IPS DF 19.7 (cell line): ENCODE data around the gene HOXC11.

ENCODE experiments used
- DNase-seq: peaks from one replicate; pipeline ENCODE4 v3.0.0-alpha.2; 2013; ENCODE audit warnings: low read depth, low spot score

The HOXC11 gene

DNA sequence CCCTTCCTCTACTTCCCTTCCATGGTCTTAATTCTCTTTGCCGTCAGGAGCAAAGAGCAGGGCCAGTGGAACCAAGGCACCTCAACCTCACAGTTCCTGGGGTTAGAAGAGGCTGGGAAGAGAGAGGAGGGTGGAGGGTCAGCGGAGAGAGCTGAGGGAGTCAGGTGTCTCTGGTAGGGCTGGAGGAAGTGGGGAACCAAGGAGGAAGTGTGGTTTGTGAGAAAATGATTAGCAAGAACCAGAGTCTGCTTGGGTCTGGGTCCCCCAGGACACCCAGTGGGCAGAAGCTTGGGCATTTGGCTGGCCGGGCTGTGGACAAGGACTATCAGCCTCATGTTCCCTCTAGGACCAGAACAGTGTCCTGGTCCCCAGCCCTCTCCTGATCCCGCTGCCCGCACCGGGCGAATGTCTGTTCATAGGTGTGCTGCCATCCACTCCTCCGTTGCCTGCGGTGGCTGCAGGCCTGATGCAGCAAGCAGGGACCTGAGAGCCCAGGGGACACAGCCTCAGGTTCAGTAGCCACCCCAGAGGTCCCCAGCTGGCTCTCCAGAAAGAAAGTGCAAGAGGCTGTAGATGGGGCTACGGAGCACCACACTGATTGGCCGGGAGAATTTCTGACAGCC, 15.9 kb upstream of the HOXC11 start:
- DNase-seq: no peak

DNA sequence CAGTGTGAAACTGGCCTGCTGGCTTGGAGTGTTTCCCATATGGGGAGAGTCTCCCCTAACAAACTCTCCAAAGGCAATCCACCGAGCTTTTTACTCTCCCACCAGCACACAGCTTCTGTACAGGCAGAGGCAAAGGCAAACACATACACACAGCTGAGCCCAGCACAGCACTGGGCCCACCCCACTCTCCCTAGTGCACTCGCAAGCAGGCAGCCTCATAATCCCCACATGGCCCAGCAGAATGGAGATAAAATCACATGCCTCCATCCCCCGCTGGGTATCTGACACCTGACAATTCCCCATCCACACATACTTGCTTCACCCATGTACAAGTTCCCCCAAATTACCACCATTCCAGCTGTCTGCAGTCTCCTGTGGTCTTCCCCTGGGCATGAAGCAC, 14.8 kb upstream of the HOXC11 start:
- no peak for DNase-seq

DNA sequence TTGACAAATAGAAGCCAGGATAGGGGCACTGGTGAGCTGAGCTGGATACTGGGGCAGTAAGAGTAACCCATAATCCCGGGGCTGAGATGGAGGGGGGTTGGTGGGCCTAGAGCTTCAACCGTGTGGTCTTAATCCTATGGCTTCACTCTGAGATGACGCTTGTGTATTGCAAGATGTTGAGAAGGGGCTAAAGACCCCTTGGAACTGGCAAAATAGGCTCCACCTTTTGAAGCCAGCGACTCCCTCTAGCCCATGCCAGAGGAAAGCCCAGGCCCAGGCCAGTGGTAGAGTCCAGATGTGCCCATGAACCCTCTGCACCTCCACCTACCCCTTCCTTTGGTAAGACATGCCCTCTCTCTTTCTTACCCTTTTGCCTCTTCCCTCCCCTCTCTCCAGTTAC, 13.6 kb upstream of the HOXC11 start:
- no peak for DNase-seq

DNA sequence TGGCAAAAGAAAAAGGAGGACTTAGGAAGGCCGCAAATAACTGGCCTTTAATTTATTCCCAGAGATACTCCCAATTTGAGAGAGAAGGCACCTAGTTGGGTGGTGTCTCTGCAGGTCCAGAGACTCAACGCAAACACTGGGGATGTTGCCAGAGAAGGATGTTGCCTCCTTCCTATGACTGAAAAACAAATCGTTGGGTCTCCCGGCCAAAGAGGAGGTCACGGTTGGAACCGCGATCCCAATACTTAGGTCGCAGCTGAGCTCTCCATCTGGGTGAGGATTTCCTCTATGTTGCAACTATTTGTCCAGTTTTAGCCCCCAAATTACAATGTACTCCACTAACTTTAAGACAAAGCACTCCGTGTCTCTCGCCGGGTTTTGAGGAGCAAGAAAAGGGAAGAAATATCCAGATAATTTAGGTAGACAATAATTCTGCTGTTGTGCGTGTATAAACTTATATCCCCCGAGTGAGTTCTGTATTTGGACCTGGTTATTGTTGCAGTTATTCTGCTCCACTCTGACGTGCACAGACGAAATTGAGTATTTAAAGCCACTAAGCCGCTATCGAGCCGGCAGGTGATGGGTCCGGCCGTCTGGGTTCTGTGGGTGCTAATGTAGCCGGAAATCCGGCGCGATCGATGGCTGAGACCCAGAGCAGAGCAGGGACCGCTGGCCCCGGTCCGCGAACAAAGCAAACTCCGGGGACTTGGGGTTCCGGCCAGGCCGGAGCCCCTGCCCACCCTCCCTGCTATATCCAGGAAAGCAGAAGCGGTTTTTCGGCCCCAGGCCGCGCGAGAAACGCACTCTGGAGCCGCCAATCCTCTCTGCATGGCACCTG, 12.5 kb upstream of the HOXC11 start:
- DNase-seq: no peak

DNA sequence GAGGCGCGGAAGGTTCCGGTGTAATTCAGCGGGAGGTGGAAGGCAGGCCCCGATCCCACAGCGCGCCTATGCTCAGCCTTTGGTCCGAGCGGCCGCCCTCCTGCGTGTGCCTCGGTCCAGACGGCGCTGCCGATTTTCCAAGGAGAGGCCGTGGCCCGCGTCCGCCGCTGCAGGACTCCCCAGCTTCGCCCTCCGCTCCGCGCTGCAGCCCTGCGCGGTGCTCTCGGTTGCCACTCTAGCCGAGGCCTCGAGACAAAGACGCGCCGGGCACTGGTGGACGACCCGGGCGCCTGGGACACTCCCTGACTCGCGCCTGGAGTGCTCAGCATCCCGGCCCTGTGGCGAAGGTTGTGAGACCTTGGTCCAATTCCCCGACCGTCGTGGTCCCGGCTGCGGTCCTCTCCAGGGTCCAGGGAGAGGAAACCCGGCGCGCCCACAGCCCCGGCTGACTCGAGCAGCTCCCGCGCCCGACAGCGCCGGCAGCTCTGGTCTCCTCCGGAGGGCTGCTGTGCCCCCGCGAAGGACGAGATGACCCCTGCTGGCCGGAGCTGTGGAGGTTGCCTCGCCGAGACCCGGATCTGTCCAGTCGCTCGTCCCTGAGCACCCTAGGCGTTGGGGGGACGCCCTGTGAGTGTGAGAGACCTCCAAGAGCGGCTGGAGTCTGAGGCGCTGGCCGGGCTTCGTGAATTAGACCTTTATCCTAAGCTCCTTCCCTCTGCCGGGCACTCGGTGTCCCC, 11.7 kb upstream of the HOXC11 start:
- DNase-seq: no peak

DNA sequence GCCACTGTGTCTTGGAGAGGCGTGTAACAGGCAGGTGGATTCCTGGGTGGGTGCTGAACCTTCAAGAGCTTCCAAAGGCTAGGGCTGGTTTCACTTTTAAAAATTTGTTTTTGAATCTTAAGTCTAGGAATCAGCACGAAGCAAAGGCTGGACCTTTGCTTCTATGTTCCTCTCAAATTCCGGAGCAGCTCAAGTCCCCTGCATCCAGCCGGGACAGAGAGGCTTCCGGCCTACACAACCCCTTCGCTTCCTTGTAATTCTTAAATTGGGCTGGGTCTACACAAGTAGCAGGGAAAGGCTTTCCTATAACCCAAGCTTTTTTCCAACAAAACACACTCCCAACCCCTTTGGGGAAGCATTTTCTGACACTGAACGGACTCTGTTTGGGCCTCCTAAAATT, 9.9 kb upstream of the HOXC11 start:
- no peak for DNase-seq

DNA sequence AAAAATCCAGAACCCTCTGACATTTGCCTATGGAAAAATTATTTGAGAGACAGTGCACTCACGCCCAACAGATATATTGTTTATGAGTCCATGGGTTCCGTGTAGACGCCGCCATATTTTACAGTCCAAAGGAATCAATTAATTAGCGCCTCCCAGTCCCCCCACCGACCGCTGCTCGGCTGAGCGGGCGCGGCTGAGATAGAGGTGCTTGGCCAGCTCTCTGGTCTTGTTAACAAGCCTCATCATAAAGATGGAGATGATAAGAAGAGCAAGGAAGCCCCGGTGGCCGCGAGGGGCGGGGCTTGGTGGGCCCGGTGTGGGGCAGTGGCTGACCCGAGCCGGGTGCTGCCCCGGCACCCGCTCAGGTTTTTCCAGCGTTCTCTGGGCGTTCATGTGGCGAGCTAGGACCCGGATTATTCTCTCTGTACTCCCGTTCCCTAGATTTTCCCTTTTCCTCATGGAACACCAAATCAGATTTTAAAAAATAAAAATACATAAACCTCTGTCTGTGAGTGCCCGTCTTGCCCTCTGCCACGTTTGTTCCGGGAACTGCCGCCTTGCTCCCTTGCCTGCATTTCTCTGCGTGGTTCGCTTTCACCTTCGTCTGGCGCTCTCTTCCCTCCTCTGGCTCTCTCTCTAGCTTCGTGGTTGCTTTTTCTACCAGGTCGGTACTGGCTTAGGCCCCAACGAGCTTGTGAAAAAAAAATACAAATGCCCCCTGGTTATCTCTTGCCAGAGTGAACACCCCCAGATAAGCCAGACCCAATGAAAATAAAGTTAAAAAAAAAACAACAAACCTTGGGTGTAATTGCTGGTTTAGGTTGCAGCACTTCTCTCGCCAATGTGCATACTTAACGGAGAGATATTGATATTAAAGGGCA, 9.3 kb upstream of the HOXC11 start:
- DNase-seq: no peak

DNA sequence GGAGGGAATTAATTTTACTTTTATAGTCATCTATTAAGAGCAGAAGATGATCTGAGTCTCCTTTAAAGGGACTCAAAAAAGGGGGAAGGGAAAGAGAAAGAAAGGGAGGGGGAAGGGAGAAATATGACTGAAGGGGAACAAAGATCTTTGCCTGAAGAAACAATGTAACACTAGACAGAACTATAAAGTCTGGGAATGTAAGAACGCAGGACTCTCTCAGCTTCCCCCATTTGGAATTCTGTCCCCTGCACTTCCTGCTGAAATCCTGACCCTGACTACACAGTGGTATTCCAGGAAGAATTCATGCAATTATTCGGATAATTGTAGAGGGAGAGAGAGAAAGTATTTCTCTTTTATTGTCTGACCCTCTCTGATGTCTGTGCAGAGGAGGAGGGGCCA, 8.6 kb upstream of the HOXC11 start:
- no peak for DNase-seq

DNA sequence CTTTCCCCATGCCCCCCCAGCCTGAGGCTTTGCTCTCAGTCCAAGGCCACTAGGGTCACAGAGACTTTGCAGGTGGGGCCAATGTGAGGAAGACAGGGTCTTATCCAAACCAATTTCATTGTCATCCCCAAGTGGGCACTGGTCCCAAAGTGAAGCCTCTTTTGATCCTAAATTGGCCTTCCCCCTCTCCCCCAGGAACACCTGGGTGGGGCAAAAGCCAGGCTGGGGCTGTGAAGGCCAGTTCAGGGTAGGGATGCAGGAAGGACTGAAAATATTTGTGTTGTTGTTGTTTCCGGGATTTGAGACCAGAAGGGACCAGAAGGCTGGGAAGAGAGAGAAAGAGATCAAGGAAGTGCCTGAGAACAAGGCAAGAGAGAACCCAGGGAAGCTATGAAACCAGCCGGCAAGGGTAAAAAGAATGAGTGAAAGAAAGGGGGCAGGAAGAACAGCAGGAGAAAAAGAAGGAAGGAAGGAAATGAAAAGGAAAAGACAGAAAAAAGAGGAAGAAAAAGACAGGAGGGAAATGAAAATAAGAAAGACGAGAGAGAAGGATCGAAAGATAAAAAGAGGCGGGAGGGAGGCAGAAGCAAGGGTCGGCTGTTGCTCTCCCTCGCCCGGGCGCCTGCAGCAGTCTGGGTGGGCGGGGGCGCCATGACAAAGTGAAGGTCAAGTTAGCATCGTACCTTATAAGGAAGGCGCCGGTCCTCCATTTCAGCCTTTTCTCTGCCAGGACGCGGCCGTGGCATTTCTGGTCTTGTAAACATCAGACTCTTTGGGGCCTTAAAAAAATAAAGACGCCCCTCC, 7.4 kb upstream of the HOXC11 start:
- no peak for DNase-seq

DNA sequence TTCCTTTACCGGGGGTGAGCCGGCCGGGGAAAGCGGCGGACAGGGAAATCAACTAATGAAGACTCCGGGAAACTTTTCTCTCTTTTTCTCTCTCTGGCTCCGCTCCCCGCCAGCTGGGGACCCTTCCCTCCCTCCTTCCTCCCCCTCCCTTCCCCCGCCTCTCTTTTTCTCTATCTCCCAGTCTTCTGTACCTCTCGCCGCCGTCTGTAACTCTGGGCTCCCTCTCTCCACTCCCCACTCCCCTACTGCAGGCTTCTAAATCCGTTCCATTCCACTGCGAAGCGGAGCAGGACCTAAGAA, 6.9 kb upstream of the HOXC11 start:
- no peak for DNase-seq

DNA sequence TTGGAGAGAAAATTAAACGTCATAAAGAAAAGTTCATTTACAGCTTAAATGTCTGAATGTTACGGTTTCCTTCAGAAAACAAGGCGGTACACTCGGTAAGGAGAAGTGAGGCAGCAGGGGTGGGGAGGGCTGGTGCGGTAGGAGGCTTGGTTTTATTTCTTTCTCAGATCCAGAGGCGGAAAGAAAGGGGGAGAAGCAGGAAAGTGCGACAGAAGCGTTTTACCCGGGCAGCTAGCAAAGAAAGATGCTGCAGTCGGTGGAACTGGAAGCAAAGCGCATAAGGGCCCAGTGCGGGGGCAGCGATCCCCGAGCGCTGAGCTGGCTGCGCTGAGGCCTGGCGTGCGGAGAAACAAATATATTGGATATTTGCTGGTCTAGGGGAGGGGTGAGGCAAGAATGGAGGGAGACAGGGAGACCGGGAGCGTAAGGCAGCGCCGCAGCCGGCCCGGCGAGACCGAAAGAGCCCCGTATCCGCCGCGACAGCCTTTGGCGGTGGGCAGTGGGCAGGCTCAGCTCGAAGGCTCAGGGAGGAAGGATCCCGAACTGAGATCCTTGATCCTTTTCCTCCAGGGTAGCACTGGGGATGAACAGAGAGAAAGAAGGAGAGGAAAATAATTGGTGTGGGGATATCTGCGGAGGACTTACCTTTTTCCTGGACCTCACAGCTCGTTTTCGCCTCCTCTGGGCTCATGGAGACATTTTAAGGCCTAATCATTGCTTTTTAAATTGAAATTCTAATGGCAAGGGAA, 6.4 kb upstream of the HOXC11 start:
- DNase-seq: no peak

DNA sequence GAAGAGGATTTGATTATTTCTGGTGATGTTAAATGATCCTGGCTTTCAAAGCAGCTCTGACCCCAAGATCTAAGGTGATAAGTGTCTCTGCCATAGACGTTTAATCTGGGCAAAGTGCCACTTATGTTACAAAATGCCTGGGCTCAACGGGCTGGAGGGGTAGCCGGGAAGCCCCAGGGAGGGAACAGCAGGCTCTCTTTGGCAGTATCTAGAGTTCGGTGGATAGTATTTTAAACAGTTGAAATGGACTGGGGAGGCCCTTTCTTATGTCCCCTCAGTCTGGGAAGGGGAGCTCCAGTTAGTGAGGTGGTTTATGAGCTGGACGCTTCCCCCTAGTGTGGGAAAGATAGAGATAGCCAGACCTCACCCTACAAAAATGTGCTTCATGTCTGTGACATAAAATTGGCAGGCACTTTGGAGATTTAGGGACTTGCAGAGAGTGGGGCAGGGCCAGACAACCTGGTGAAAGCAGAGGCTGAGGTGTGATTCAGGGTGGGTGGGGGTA, 5.5 kb upstream of the HOXC11 start:
- no peak for DNase-seq

DNA sequence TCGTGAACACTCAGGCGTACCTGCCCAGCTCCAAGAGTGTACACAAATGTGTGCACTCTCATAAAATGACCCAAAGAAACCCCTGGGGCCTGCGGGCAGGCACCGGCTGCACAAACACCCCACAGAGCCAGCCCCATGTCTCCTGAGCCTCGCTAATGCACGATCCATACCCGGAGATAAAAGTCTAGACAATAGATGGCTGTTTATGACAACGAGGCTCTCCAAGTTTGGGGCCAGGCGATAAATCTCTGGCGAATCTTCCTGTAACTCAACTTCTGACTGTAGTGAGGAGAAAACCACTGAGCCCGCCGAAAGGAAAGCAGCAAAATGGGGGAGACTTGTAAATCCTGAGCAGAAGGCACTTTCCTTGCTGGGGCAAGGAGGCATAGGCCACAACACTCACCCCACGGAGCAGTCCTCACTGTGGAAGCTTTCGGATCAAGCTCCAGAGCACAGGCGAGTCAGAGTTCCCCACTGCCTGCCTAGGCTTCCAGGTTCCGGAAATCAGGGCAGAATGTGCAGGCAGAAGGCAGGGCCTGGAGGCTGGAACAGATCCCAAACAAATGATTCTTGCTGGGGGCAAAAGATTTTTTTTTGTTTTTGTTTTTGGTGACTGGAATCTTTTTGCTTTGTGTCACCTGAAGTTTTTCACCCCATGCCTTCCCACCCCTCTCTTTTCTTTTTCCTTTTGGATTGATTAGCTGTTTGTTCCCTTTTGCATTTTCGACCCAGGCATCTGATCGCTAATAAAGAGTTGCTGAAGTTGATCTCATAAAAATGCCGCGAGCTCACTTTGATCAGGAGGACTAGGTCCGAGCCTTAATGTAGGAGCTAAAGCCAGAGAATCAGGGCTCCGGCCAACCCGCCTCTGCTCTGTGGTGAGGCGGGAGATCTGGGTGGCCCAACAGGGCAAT, 4.5 kb upstream of the HOXC11 start:
- DNase-seq: no peak

DNA sequence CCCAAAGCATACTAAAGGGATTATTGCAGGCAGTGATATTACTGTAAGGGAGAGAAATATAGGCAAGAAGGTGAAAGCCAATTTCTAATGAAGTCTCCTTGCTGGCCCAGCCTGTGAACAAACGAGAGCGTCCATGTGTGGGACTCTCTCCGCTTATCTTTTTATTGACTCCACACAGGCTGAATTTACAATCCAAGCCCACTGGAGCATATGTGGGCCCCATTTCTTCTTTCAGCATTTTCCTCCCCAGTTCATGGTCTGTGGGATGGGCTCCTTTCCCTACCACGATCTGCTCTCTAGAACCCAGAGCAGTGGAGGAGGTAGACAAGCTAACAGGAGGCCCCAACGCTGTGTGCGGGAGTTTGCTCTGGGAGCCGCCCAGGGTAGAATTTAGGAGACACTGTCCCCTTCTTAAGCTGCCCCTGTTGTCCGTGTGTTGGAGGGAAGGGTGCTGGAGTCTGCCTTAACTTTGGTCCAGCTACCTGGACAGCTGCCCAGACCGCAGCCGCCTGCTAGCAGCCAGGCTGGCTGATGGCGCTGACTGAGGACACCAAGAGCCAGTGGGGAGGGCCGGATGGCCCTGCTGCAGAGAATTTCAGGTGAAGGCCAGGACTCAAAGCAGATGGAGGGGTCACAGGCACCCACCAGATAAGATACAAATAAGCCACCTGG, 3.2 kb upstream of the HOXC11 start:
- no peak for DNase-seq

DNA sequence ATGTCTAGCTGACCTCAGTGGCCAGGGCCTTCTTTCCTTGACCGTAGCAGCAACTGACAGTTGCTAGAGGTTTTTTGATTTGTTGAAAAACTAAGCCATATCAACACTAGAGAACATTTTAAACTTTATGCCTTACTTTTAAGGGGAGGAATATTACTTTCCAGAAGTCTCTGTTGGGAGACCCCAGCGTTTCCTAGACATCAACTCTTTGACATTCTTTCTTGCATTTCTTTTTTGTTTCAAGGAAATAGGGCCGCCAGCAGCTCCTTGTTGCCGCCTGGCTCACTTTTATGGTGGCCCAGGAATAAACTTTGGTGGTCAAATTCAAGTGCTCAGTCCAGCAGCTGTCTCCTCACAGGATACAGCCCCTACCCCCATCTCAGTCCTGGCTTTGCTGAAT, 2.5 kb upstream of the HOXC11 start:
- DNase-seq: no peak

DNA sequence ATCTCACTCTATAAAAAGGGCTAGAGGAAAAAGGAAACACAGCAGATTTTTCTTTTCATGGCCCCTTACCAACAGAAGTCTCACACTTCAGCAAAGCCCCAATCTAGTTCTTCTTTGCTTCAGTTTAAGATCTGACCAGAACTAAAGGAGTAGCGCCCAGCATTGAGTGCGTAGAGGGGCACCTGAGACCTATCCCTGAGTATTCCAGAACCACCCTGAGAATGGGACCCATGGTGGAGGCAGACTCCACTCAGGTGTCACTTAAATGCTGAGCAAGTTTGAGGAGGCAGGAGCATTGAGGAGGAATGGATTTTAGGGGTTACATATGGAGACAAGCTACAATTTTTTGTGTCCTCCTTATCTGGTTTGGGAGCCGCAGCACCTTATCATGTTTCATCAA, 1.8 kb upstream of the HOXC11 start:
- DNase-seq: no peak

DNA sequence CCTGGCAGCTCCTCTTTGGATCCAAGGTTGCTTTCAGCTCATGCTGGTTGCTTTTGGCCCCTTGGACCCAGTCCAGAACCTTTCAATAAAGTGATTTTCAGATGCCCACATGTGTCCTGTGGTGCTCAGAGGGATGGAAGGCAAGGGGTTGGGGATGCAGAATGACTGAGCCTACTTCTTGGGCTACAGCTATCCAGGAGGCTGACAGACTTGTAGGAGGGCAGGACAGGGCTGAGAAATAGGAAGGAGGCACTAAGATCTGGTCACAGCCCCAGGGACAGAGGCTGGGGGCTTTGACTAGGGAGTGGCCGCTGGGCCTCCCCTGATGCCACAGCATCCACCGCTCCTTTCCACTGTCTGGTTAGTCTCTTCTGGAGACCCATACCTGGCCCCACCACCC, 1.2 kb upstream of the HOXC11 start:
- DNase-seq: no peak

DNA sequence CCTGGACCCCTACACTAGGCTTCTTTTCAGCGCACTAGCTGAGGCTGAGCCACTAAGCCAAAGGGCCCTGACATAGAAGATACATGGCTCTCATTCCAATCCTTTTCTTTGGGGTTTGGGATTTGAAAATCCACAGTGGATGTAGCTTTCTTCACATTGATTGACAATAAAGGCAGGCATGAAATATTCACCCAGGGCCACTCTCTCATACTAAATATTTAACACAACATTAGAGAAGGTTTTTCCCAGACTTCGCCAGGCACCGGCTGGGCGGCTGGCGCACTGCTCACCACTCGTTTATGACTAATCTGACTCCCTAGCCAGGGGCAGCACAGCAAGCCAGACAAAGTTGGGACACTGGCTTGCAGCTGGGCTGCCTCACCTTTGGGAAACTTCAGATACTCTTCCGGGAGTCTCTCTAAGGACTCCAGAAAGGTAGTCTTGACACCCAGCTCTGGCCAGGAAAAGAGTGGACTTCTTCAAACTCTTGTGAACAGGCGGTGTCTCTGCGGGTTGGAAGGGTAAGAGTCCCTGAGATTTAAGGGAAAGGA, 699 bp upstream of the HOXC11 start:
- DNase-seq: no peak
